GM18868 (cell line): ENCODE measurements around the gene TTC32.
A peak's percentile ranks its signal among the peaks of the same experiment; 100 is the strongest.

ENCODE experiments used
- ATAC-seq: cut with Tn5 transposase; IDR thresholded peaks from one replicate; pipeline ENCODE4 v1.9.1; 2021; ENCODE audit warnings: mild to moderate bottlenecking, moderate library complexity; ENCODE audit not compliant: unreplicated experiment

Gene TTC32

DNA sequence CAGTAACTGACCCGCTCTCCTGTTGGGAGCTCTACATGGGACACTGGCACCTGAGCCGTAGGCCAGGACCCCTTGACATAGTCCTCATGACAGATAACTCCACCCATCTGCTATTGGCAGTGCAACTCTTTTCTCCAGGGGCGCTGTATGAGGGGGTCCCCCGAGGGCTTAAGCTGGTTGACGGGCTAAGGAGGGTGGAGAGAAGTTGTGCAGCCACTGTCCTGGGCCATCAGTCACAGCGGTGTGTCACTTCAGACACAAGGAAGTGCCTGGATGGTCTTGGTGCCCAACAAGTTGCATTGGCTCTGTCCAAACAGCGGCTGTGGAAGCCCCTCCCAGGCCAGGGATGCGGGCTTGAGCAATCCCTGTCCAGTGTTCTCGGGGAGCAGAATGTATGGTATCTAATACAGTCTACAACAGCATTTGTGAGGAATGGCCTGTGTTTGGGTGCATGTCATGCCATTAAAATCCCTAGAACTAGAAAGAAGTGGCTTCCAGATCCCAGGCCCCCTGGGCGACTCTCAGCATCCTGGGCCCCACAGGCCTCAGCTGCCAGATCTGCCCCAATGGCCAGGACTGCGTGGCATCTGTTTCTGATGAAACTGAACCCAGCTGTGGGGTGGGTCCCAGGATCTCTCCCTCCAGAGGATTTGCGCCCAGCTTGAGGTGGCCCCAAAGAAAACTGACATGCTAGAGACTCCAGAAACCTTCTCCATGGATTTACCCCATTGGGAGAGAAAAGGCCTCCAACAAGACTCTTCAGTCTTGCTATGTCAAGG is 23.3 kb downstream of the TTC32 start:
- ATAC-seq, result no peak

DNA sequence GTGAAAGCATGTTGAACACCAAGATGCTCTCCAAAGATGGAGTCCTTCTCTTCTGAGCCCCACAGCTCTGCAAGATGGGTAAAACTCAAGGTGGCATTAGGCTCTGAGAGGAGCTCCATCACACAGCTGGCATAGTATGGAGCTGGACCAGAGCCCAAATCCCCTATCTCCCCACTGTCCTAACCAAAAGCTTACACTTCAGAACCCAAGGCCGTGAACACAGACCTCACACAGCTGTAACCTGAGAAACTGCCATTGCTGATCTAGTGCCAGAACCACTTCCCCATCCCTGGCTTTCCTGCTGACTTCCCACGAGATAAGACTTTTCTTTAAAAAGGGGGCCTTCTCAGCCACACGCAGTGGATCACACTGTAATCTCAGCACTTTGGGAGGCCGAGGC is 25.0 kb downstream of the TTC32 start:
- no peak for ATAC-seq

DNA sequence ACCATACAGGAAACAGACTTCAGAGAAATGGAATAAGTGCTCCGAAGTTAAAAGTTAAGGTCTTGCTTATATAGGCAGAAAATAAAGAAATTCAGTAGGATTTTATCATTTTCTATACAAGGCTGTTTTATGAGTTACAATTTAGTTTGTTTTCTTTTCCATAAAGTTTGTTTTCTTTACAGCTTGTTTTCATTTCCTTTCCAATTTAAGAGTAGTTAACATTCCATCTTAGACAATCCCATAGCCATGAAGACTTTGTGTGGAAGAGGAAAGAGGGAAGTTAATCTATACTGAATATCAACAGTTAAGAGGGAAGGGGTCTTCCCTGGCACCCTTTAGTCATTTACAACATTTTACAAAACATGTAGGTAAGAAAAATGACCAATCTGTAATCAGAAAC is 26.5 kb downstream of the TTC32 start:
- ATAC-seq, result no peak

DNA sequence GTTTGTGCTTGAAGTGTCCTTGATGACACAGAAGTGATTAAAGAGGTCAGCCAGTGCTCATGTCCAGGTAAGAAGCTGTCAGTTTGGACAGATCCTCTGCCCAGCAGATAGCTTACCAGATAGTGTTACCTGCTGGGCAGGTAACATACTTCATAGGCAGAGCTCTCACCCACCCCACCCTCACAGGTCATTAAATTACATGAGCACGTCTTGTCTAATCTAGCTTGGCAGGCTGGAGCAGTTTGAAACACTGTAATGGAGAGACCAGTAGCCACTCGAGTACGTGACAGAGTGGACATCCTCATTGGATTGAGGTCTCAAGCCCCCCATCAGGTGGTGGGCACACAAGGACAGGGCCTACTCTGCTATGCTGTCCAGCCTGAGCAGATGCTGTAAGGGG is 27.1 kb downstream of the TTC32 start:
- ATAC-seq, result no peak

- ATAC-seq, result no peak
Measured at GRCh38 chr2:19873014-19873413, 28.8 kb downstream of the TTC32 start.

DNA sequence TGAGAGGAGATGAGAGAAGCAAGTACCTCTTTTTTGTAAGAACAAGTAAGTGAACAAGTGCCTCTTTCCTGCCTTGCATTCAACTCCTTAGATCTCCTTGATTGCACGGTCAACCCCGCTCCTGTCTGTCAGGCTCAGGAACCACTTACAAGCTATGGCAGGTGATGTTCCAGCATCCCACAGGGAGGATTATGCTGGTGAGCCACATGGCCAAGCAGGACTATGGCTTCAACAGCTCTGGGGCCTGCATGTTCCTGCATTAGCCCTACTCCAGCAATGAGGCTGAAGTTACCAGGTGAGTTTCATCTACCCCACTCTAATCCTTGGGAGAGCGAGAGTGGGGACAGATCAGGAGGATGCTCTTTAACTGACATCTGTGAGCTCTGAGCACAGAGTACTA is 29.5 kb downstream of the TTC32 start:
- no peak for ATAC-seq

DNA sequence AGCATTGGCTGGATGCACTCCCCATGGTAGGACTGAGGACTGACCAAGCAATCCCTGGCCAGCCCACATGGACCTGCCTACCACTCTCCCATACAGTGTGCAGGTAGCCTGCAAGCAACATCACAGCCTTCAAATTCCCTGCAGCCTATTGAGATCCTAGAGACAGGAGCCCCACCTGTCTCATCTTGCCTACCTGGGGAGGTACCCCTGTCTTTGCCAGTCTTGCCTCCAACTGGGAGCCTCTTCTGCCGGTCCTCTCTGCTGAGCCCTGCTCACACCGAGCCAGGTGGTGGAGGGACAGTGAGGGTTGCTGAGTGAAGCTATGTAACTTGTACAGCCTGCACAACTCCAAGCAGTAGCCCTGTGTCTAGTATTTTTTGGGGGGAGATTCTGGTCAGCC is 29.9 kb downstream of the TTC32 start:
- ATAC-seq, result no peak

DNA sequence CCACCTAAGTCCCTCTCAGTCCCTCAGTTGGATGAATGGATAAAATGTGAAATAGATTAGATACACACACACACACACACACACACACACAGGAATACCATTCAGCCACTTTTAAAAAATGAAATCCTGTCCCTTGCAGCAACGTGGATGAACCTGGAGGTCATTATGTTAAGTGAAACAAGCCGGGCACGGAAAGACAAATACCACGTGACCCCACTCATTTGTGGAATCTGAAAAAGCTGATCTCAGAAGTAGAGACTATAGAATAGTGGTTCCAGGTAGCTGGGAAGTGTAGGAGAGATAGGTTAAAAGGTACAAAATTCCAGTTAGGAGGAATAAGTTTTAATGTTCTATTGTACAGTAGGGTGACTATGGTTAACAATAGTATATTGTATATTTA is 31.0 kb downstream of the TTC32 start:
- no peak for ATAC-seq

GRCh38 chr2:19868701-19869580 is 32.8 kb downstream of the TTC32 start:
- peak; percentile 68 for ATAC-seq

GRCh38 chr2:19868224-19868623 is 33.6 kb downstream of the TTC32 start:
- peak; percentile 15 for ATAC-seq

DNA sequence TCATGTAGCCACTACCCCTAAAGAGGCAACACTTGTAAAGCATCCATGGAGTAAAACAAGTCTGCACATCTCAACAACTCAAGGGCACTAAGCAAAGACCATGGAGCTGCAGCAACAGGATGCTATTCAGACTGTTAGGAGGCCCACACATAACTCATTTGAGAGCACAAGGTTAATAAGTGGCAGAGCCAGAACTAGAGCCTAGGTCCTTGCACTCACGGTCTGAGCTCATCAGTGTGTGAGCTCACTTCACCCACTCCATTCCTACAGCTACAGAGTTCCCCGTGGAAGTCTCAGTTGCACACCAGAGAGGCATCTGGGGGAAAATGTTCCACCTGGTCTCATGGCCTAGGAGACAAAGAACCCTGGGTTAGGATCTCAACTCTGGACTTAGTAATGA is 35.0 kb downstream of the TTC32 start:
- ATAC-seq, result no peak

- ATAC-seq, result peak; percentile 70
Measured at GRCh38 chr2:19865151-19865550, 36.6 kb downstream of the TTC32 start.

DNA sequence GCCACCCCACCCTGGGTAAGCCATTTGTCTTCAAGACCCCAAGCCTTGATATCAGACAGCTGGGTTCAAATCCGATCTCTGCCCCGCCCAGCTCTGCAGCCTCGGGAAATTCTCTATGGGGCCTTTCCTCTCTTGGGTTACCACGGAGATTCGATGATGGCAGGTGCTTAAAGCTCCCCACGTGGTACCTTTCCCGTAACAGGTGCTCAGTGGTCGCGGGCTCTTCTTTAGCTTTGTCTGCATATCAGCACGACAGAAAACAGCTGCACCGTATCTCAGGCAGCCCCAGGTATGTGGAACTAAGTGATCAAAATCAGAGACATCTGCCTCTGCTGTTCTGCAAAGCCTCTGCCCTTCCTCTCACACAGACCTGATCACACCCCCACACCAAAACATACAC is 37.4 kb downstream of the TTC32 start:
- no peak for ATAC-seq

GRCh38 chr2:19863303-19864041 is 38.3 kb downstream of the TTC32 start:
- peak; percentile 58 for ATAC-seq

DNA sequence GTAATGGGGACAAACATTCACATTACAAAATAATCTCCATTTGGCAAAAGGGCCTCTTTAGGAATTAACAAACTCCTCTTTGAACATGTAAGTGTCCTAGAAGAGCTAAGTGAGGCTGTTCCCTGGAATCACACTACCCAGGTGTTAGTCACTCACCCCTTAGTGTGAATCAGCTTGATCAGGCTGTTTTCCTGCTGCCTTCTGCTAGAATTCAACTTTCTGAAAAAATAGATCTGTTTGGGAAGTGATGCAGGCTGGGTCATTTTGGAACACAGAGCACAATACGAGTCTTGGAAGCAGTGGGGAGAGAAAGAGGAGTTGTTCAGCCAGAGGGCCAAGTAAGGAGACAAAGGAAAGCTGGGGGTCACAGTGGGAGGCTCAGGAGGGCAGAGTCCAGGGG is 40.0 kb downstream of the TTC32 start:
- no peak for ATAC-seq

GRCh38 chr2:19860022-19860421 is 41.8 kb downstream of the TTC32 start:
- ATAC-seq, result no peak

GRCh38 chr2:19859565-19859964 is 42.2 kb downstream of the TTC32 start:
- no peak for ATAC-seq

GRCh38 chr2:19857806-19858205 is 44.0 kb downstream of the TTC32 start:
- ATAC-seq, result no peak

- ATAC-seq, result no peak
Measured at GRCh38 chr2:19857100-19857499, 44.7 kb downstream of the TTC32 start.

- no peak for ATAC-seq
Measured at GRCh38 chr2:19855542-19856431, 46.0 kb downstream of the TTC32 start.
